SH-SY5Y (cell line): ENCODE results near the gene MDM1.

ENCODE experiments used
- GATA2 ChIP-seq: IDR thresholded peaks from 2 replicates; pipeline ENCODE4 v1.6.1; 2011; ENCODE audit warnings: mild to moderate bottlenecking, low read depth, low read length
- GATA3 ChIP-seq: IDR thresholded peaks from 2 replicates; pipeline ENCODE4 v1.6.1; 2011; ENCODE audit warnings: low read depth, mild to moderate bottlenecking, low read length, moderate library complexity

The MDM1 gene

GRCh38 chr12:68285541-68285940, 46.6 kb downstream of the MDM1 start:
- TF ChIP-seq GATA3 (no peak), GATA2 (no peak)

- no peak for TF ChIP-seq GATA2
- no peak for TF ChIP-seq GATA3
Observed at GRCh38 chr12:68281322-68282077, 50.7 kb downstream of the MDM1 start.

- TF ChIP-seq GATA3 (no peak), GATA2 (no peak)
Observed at GRCh38 chr12:68280240-68280639, 51.9 kb downstream of the MDM1 start.

GRCh38 chr12:68279227-68280054, 52.7 kb downstream of the MDM1 start:
- peak; percentile 96 for TF ChIP-seq GATA2
- peak; percentile 86 for TF ChIP-seq GATA3

GRCh38 chr12:68276402-68276930, 55.7 kb downstream of the MDM1 start:
- no peak for TF ChIP-seq GATA2
- no peak for TF ChIP-seq GATA3

GRCh38 chr12:68272732-68273131, 59.4 kb downstream of the MDM1 start:
- TF ChIP-seq GATA2 (no peak), GATA3 (no peak)

- TF ChIP-seq GATA2: no peak
- no peak for TF ChIP-seq GATA3
Observed at GRCh38 chr12:68271346-68271745, 60.8 kb downstream of the MDM1 start.

GRCh38 chr12:68270358-68270757, 61.8 kb downstream of the MDM1 start:
- TF ChIP-seq GATA3 (no peak), GATA2 (no peak)

GRCh38 chr12:68269779-68270178, 62.4 kb downstream of the MDM1 start:
- TF ChIP-seq GATA3 (no peak), GATA2 (no peak)

- TF ChIP-seq GATA2 (no peak), GATA3 (no peak)
Observed at GRCh38 chr12:68268967-68269366, 63.2 kb downstream of the MDM1 start.

- TF ChIP-seq GATA3 (no peak), GATA2 (no peak)
Observed at GRCh38 chr12:68267892-68268396, 64.2 kb downstream of the MDM1 start.

- TF ChIP-seq GATA3 (no peak), GATA2 (no peak)
Observed at GRCh38 chr12:68264857-68265256, 67.3 kb downstream of the MDM1 start.

- TF ChIP-seq GATA3 (no peak), GATA2 (no peak)
Observed at GRCh38 chr12:68264158-68264855, 67.9 kb downstream of the MDM1 start.

- TF ChIP-seq GATA3: no peak
- no peak for TF ChIP-seq GATA2
Observed at GRCh38 chr12:68263366-68263765, 68.8 kb downstream of the MDM1 start.

- TF ChIP-seq GATA2: no peak
- no peak for TF ChIP-seq GATA3
Observed at GRCh38 chr12:68261896-68262295, 70.3 kb downstream of the MDM1 start.

- no peak for TF ChIP-seq GATA3
- no peak for TF ChIP-seq GATA2
Observed at GRCh38 chr12:68260153-68260552, 72.0 kb downstream of the MDM1 start.
